Epidermal melanocyte (primary cell): ENCODE measurements around the gene TOM1L2.

Source experiments
- DNase-seq: peaks from one replicate; pipeline ENCODE4 v3.0.0; 2011; ENCODE audit warnings: low spot score; ENCODE audit not compliant: insufficient read length

Gene TOM1L2

DNA sequence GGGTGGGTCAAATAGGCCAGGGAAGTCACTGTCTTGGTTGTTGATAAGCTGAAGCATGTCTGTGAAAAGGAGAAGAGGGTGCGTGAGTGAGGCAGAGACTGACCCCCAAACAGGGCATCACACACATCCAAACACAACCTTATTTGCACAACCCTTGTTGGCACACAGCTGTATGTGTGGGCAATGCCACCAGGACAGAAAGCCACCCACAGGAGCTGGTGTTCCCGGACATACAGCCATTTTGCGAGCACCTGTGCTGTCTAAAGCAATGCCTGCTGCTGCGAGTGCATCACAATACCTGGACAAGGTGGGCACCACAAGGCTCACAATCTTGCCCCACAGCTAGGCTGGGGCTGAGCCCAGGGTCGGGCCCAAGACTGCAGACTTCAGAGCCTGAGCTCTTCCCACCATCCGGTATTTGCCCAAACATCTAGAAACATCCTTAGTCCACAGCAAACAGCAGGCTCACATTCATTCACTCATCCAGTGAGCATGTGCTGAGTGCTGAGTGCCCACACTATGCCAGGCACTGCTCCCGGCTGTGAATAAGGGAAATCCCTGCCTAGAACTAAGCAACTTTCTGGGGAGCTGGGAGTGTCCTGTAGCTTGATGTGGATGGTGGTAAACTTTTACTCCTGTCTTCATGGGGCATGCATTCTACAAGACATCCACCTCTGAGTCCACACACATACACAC is 151.6 kb downstream of the TOM1L2 start:
- no peak for DNase-seq

GRCh38 chr17:17820046-17820445 is 152.2 kb downstream of the TOM1L2 start:
- DNase-seq = no peak

DNA sequence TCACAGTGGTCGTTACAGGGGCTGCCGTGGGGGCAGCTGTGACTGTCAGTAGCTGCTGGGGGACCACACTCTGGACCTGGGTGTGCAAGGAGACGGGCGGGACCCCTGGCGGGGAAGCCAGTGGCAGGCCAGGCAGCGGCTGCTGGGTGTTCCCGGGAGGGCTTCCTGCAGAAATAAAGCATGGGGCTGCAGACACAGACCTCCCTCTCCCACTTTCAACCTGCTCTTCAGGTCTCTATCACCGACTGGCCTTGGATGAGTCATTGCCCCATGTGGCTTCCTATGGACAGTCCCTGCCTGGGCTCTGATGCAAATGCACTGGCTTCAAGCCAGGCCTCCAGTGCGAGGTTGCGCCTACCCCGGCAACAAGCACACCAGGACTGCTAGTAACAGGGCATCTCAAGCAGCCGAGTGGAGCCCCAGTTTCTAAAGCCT is 152.6 kb downstream of the TOM1L2 start:
- DNase-seq = peak; percentile 68

DNA sequence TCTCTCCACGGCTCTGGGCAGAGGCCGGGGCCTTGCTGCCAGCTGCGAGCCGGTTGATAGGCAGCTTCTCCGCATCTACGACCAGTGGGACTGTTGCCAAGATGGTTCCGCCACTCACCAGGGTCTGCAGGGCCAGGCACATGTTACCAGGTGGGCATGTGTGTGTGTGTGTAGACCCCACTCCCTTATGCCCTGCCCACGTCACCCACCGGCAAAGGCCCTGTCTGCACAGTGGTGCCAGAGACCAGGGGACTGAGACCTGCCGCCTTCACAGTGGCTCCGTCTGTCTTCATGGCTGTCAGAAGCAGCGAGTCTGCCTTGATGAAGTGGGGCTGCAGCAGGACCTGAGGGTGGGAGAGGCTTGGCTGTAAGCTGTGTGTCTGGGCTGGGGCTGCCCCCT is 153.1 kb downstream of the TOM1L2 start:
- DNase-seq = no peak

DNA sequence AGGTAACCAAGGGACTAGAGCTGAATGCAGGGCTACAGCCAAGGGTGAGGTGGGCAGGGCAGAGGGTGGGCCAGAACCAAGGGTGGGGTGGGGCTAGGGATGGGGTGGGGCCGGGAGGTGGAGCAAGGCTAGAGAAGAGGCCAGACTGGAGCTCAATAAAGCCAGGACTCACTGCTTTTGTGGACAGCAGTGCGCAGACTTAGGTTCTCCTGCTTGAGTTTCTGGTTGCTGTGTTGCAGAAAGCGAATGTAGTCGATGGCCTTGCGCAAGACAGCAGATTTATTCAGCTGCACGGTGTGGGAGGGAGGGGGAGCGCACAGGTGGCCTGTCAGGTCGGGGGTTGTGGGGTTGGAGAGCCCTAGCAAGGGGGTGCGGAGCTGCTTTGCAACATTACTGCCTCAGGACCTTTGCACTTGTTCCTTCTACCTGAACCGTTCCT is 154.1 kb downstream of the TOM1L2 start:
- peak; percentile 64 for DNase-seq

DNA sequence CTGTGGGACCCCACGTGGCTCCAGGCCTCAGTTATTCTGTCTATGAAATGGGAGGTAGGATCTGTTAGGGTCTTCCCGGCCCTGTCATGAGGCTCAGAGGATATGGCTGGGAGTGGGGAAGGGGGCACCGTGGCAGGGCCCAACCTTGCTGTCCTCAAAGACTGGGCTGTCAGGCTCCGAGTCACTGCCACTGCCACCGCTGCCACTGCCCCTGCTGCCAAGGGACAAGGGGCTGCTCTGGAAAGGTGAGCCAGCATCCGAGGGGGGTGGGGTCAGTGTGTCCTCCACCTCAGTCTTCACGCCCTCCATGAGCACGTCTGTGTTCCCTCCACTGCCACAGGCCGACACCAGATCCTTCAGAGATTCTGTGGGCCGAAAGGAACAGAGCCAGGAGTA is 154.7 kb downstream of the TOM1L2 start:
- no peak for DNase-seq

DNA sequence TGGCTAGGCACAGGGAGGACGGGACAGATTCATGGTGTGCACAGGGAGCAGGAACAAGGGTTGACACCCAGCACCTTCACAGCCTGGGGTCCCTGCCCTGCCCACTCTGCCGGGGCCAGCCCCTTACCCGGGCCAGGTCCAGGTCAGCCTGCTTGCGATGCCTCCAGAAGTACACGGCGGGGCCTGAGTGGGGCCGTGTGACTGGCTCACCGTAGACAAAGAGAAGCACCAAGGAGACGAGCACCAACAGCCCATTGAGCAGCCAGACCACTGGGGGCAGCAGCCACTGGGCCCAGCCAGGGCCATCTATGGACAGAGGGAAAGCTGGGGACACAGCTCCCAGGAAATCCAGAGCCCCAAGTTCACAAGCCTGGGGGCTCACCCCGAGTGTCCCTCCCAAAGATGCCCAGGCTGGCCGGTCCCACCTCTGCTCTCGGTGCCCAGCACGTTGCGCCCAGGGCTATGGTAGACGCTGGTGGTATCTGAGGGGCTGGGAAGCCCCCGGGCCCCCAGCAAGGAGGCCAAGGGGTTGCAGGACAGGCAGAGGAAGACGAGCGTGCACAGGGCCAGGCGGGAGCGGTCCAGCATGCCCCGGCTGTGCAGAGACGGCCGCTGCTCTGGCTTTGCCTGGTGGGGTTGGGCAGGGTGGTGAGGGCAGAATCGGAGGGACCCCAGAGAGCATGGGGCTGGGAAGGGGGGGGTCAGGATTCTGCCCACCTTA is 155.2 kb downstream of the TOM1L2 start:
- DNase-seq = no peak

DNA sequence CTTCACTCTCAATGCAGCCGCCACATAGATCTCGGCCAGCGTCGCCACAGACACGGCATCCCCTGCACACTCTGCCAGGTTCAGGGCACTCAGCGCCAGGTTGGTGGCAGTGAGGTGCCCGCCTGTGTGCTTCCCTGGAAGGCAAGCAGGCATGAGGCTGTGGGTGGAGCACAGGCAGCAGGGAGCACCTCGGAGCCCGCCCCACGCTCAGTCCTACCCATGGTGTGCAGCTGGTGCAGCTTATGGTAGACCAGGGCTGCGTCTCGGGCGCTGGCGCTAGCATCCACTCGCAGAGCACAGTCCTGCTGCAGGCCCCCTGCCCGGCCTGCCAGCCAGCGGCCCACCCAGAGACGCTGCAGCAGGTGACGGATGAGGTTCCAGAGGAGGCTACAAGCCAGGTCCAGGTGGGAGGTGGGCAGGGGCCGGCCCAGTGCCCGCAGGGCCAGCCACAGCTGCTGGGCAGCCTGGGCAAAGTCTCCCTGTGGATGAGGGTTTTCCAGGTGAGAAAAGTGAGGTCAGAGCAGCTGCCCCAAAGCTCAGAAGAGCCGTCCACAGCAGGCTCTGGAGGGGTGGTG is 155.9 kb downstream of the TOM1L2 start:
- no peak for DNase-seq

DNA sequence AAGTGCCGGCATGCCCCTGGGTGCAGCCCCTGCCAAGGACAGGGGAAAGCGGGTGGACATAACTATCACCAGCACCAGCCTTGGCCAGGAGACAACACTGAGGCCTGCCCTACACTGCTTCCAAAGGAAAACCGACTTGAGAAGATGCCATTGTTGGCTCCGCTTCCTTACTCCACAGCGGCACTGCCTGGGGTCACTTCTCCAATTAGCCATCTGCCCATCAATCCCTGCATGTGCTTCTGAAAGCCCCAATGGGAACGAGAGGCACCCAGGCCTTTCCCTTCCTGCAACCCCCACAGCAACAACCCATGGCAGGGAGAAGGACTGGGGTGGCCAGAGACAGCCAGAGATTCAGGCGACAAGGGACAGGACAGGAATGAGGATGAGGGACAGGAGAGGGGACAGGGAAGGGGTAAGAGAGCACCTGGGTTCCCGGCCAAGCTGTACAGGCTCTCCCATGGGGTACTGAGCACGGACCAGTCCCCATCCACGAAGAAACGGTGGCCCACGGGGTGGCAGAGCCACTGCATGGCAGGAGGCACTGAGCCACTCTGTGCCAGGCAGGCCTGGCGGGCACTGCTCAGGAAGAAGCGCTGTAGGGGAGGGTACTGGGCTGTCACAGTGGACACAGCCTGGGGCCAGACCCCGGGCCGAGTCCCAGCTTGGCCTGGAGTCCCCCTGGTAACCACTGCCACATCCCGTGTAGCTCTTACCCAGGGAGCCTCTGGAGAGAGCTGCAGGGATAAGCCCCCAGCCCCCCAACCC is 156.6 kb downstream of the TOM1L2 start:
- peak; percentile 93 for DNase-seq

GRCh38 chr17:17815062-17815406 is 157.2 kb downstream of the TOM1L2 start:
- DNase-seq = no peak

GRCh38 chr17:17814162-17815061 is 157.8 kb downstream of the TOM1L2 start:
- DNase-seq = no peak

GRCh38 chr17:17813725-17814095 is 158.5 kb downstream of the TOM1L2 start:
- DNase-seq = no peak

DNA sequence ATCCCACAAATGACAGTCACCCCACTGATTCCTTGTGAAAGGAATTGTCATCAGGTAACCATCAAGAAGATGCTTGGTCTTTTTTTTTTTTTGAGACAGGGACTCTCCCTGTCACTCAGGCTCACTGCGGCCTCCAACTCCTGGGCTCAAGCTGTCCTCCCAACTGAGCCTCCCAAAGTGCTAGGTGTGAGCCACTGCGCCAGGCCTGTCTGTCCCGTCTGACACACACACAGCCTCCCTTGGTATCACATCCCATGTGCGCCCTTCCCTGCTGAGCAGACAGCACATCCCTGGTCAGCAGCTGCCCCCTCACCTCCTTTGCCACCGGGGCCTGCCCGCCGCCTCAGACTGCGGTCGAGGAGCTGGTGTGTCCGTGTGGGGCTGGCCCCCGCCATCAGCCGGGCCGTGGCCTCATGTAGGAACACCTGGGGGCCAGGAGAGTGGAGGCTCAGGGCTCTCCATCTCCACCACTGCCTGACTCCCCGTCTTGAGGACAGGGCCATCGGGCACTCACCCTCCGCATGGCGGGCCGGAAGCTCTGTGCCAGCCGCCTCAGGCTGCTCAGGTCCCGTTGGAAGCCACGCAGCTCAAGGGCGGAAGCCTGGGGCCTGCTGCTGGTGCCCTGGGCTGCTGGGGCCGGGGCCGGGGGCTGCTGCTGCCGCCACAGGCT is 159.0 kb downstream of the TOM1L2 start:
- no peak for DNase-seq

DNA sequence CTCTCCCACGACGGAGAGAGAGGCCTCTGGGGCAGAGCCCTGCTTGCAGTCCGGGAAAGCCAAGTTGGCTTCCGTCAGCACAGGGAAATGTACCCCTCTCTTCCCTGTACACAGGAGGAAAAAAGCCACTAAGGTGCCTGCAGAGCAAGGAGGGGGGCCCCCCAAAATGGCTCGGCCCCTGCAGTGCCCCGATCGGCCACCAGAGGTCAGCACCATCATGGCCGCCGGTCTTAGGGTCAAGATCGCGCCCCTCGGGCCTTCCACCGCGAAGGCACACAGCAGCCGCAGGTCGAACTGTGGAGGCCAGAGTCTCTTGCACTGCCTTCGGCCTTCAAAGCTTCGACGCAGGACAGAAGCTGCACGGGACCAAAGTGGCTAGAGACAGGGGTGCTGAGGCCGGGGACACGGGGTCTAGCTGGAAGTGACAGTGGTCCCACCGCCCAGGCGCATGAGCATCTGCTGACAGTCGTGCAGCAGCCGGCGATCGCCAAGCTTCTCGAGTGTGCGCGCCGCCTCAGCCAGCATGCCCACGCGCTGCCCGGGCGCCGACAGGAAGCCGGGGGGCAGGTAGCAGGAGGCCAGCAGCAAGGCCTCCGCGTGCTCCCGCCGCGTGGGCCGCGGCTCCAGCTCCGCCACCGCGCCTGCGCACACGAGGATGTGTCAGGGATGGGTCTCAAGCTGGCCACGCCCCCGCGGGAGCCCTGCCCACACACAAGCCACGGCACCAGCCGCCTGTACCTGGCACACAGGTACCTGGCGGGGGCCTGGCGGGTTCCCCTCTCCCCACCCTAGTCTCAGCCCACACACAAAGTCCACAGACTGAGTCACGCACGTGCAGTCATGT is 159.8 kb downstream of the TOM1L2 start:
- DNase-seq = peak; percentile 91

- DNase-seq = no peak
Observed at GRCh38 chr17:17811381-17812210, 160.6 kb downstream of the TOM1L2 start.

DNA sequence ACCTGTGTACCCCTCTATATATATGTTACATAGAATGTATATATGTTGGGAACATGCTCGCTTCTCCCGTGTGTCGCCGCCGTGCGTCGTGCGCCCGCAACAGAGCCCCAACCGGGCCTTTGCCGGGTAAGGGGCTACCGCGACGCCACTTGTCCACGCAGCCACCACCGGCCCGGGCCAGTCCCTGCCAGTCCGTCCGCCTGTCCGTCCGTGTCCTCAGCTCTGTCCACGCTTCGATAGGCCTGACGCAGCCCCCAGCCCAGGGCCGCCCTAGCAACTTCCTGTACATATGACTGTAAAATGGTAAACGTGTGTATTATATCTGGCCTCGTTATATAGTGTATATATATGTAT is 161.3 kb downstream of the TOM1L2 start:
- no peak for DNase-seq

DNA sequence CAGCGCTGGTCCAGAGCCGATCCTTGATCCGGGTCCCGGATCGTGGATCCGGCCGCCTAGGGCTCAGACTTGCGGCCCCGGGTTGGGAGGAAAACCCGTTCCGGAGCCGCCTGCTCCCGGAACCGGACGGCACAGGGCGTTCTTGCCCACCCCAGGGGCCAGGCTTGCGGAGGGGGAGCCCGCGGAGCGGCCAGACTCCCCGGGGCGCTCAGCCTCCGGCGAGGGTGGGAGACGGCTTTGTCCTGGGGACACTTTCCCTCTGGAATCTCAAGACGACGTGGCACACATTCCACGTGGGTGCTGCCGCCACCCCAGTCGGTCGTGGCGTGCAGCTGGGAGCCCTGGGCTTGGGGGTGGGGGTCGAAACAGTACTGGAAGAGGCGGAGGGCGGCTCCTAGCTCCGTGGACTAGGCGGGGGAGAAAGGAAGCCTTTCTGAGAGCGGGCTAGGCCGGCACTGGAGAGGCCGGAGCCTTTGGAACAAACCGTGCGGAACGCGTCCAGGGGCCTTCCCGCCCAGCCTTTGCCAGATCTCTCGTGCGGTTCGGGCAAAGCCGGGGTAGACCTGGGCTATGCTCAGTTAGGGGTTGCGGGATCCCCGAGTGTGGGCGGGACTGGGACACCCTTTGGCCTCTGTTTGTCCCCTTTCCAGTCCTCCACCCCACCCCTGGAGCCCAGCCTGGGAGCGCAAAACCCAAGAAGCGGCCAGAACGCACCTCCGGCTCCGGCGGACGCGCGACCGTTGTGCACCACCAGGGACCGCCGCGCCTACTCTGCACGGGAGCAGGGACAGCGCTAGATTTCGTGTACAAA is 161.9 kb downstream of the TOM1L2 start:
- peak; percentile 75 for DNase-seq

- DNase-seq = no peak
Observed at GRCh38 chr17:17809531-17810083, 162.6 kb downstream of the TOM1L2 start.
